Mesendoderm (in vitro differentiated cells): ENCODE results near the gene CENPM.

Source experiments
- DNase-seq: peaks from one replicate; pipeline ENCODE4 v3.0.0; 2013
- H2AK5ac ChIP-seq: 2 replicates; pipeline ENCODE4 v1.6.1; 2013; ENCODE audit warnings: low read length, inconsistent platforms
- H2BK120ac ChIP-seq: 2 replicates; pipeline ENCODE4 v1.6.1; 2013; ENCODE audit warnings: low read depth, mild to moderate bottlenecking, low read length, moderate library complexity, mixed read lengths
- H2BK15ac ChIP-seq: replicated peaks from 2 replicates; pipeline ENCODE4 v1.6.1; 2013; ENCODE audit warnings: low read depth, mild to moderate bottlenecking, moderate library complexity
- H2BK5ac ChIP-seq: 2 replicates; pipeline ENCODE4 v1.6.1; 2013; ENCODE audit warnings: low read length, inconsistent platforms
- H3K18ac ChIP-seq: 2 replicates; pipeline ENCODE4 v1.6.1; 2013; ENCODE audit warnings: mild to moderate bottlenecking, low read length, mixed read lengths
- H3K23ac ChIP-seq: one replicate; pipeline ENCODE4 v1.6.1; 2013; ENCODE audit warnings: low read length
- H3K27ac ChIP-seq: 2 replicates; pipeline ENCODE4 v1.5.1; 2013; ENCODE audit warnings: low read depth, mild to moderate bottlenecking, inconsistent platforms, low read length, moderate library complexity
- H3K27me3 ChIP-seq: 2 replicates; pipeline ENCODE4 v1.6.1; 2013; ENCODE audit warnings: low read length, control low read depth, mild to moderate bottlenecking, inconsistent platforms; ENCODE audit not compliant: insufficient read depth, poor library complexity
- H3K36me3 ChIP-seq: 2 replicates; pipeline ENCODE4 v1.6.1; 2013; ENCODE audit warnings: low read length, inconsistent platforms; ENCODE audit not compliant: control insufficient read depth, insufficient read depth
- H3K4ac ChIP-seq: one replicate; pipeline ENCODE4 v1.6.1; 2013; ENCODE audit warnings: low read depth, mild to moderate bottlenecking, low read length, moderate library complexity
- H3K4me1 ChIP-seq: 2 replicates; pipeline ENCODE4 v1.6.1; 2013; ENCODE audit warnings: low read depth, low read length, inconsistent platforms; ENCODE audit not compliant: control insufficient read depth
- H3K4me2 ChIP-seq: 2 replicates; pipeline ENCODE4 v1.6.1; 2013; ENCODE audit warnings: low read length
- H3K4me3 ChIP-seq: 2 replicates; pipeline ENCODE4 v1.5.1; 2013; ENCODE audit warnings: mild to moderate bottlenecking, low read length
- H3K56ac ChIP-seq: one replicate; pipeline ENCODE4 v1.6.1; 2013; ENCODE audit warnings: low read length
- H3K79me1 ChIP-seq: 2 replicates; pipeline ENCODE4 v1.6.1; 2013; ENCODE audit warnings: low read length, inconsistent platforms
- H3K79me2 ChIP-seq: 2 replicates; pipeline ENCODE4 v1.6.1; 2013; ENCODE audit warnings: mild to moderate bottlenecking, low read length; ENCODE audit not compliant: control insufficient read depth, insufficient read depth
- H3K9ac ChIP-seq: 2 replicates; pipeline ENCODE4 v1.6.1; 2013; ENCODE audit warnings: low read length, inconsistent platforms
- H4K5ac ChIP-seq: one replicate; pipeline ENCODE4 v1.6.1; 2013; ENCODE audit warnings: low read length
- H4K8ac ChIP-seq: one replicate; pipeline ENCODE4 v1.6.1; 2013; ENCODE audit warnings: low read depth, mild to moderate bottlenecking, control low read depth, low read length, moderate library complexity
- WGBS: extraction: QIAGEN DNeasy Blood & Tissue Kit; methylation state at CpG from one replicate; pipeline ENCODE4 v1.1.7; 2013; ENCODE audit warnings: low lambda C conversion rate, missing lambda C conversion rate; ENCODE audit not compliant: insufficient coverage; ENCODE audit errors: extremely low coverage; 5-methylcytosine and 5-hydroxymethylcytosine counted together

CENPM gene

DNA sequence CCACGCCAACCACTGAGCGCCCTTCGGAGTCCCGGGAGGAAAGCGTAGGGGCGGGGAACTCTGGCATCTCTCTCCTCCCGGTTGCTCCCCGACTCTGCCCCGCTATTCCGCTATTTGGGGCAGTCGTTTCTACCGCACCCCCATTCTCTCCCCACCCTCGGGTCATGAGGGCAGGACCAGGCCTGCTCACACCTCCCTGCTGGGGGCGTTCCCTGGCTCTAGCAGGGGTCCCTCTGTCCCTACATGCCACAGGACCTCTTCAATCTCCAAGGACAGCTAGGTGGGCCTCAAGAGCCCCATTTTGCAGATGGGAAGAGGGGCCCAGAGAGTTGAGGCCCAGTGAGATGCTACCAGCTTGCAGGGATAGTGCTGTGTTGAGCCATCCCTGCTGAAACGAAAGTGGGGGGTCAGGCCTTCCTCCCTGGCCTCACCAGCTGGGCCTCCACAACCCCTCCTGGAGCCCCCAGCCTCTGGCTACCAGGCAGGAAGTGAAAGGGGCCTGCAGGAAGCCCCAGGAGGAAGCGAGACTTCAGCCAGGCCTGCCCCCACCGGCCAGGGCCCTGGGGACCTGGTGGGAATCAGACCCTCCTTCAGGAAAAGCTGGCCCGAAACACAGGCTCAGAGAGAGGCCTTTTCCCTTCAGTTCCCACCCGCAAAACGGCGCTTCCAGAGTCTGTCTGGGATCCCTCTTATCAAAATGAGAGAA, 26.5 kb downstream of the CENPM start:
- no peak overlapping the region for H3K27ac ChIP-seq
- WGBS = no CpG with 5 or more reads among the region's 21 CpGs
- H3K9ac ChIP-seq = peak overlapping the region; percentile 4
- H3K18ac ChIP-seq = peak overlapping the region; percentile 23
- no peaks in the 10 kb centered on the region for H3K79me1 ChIP-seq
- no peak overlapping the region for H3K4me3 ChIP-seq
- no peak overlapping the region for H3K4ac ChIP-seq
- no peak overlapping the region for H2BK15ac ChIP-seq
- H3K27me3 ChIP-seq = peaks cover 15% of the 10 kb centered on the region
- H3K4me2 ChIP-seq = no peak overlapping the region
- H3K79me2 ChIP-seq = no peaks in the 10 kb centered on the region
- DNase-seq = no peak
- H2AK5ac ChIP-seq = no peak overlapping the region
- no peak overlapping the region for H4K8ac ChIP-seq
- H3K56ac ChIP-seq = peak overlapping the region; percentile 70
- no peak overlapping the region for H2BK120ac ChIP-seq
- no peak overlapping the region for H2BK5ac ChIP-seq
- H4K5ac ChIP-seq = no peak overlapping the region
- no peak overlapping the region for H3K23ac ChIP-seq
- no peaks in the 10 kb centered on the region for H3K36me3 ChIP-seq
- peaks cover 3% of the 10 kb centered on the region for H3K4me1 ChIP-seq

DNA sequence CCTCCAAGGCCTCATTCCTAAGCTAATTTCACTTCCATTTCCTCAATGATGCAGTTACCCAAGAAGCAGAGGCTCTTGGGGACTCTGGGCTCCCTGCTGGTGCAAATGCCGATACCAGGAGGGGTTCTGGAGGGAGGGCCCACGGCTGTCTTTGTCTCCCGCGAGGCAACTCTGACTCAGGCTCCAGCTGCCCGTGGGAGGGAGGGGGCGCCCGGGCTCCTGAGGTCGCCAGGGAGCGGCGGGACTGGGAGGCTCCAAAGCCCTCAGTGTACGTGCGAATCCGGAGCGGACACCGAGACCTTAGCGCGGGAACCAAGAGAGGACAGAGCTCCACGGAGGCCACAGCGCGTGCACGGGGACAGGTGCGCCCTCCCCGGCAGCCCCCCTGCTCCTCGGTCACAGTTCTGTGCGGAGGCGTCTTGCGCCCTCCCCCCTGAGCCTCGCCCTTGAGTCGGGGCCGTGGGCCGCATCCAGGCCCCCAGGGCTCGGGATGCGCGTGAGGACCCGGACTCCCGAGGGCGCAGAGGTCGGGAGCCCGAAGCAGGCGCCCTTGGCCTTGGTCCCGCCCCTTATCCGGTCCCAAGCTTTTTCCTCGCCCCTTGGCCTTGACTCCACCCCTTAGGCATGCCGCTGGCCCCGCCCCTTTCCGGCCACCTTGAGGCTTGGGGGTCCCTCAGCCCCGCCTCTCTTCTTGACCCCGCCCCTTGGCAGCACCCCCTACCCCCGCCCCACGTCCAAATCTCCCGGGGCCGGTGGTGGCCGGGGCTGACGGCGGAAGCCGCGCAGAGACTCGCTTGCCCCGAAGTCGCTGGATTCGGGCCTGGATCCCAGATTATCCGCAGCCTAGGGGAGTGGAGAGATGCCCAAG, 27.4 kb downstream of the CENPM start:
- no peak overlapping the region for H2BK120ac ChIP-seq
- no peaks in the 10 kb centered on the region for H3K79me2 ChIP-seq
- no peak overlapping the region for H2BK15ac ChIP-seq
- no CpG with 5 or more reads among the region's 62 CpGs for WGBS
- H4K8ac ChIP-seq = no peak overlapping the region
- peak overlapping the region; percentile 83 for H3K56ac ChIP-seq
- no peak overlapping the region for H3K4me3 ChIP-seq
- H3K36me3 ChIP-seq = no peaks in the 10 kb centered on the region
- H3K18ac ChIP-seq = peak overlapping the region; percentile 23
- peak; percentile 82 for DNase-seq
- no peak overlapping the region for H3K4ac ChIP-seq
- peak overlapping the region; percentile 60 for H3K4me2 ChIP-seq
- H3K23ac ChIP-seq = no peak overlapping the region
- H4K5ac ChIP-seq = no peak overlapping the region
- no peak overlapping the region for H2AK5ac ChIP-seq
- H2BK5ac ChIP-seq = no peak overlapping the region
- H3K79me1 ChIP-seq = no peaks in the 10 kb centered on the region
- peaks cover 17% of the 10 kb centered on the region for H3K27me3 ChIP-seq
- H3K9ac ChIP-seq = peak overlapping the region; percentile 48
- no peak overlapping the region for H3K27ac ChIP-seq
- H3K4me1 ChIP-seq = peaks cover 3% of the 10 kb centered on the region

DNA sequence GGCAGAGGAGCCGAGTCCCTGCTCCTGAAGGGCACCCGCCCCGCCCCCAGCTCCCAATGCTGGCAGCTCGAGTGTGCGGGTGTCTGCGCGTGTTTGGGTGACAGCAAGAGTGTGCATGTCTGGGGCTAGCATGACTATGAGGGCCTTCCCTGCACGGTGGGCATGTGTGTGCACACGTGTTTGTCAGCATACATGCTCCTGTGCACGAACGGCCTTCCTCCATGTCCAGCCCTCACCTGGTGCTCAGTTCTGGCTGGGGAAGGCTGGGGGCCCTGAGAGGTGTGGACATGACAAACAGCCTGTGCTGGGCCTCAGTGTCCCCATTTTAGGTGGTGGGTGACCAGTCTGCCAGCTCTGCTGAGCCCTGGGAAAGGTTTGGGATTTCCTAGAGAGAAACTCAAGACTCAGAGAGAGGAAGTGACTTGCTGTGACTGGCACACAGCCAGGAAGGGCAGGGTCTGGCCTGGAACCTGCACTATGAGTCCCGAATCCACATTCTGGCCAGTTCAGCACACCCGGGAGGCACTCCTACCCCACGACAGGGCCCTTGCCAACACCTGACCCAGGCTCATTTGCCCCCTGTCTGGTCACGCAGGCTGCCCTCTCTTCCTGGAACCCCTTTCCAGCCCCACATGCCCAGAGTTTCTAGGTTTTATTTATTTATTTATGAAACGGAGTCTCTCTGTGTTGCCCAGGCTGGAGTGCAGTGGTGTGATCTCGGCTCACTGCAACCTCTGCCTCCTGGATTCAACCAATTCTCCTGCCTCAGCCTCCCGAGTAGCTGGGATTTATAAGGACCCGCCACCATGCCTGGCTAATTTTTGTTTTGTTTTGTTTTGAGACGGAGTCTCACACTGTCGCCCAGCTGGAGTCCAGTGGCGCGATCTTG, 28.8 kb downstream of the CENPM start:
- no peak for DNase-seq
- Histone ChIP-seq H2BK5ac (no peak overlapping the region), H3K27me3 (peaks cover 30% of the 10 kb centered on the region), H4K5ac (no peak overlapping the region), H3K4me1 (peaks cover 3% of the 10 kb centered on the region), H2BK15ac (no peak overlapping the region), H3K23ac (no peak overlapping the region), H3K4ac (no peak overlapping the region), H3K79me1 (no peaks in the 10 kb centered on the region), H4K8ac (no peak overlapping the region), H3K79me2 (no peaks in the 10 kb centered on the region), H2BK120ac (no peak overlapping the region), H3K36me3 (no peaks in the 10 kb centered on the region), H3K18ac (no peak overlapping the region), H3K9ac (no peak overlapping the region), H3K56ac (no peak overlapping the region), H3K4me2 (no peak overlapping the region), H3K4me3 (no peak overlapping the region), H2AK5ac (no peak overlapping the region), H3K27ac (no peak overlapping the region)
- WGBS = no CpG with 5 or more reads among the region's 23 CpGs

DNA sequence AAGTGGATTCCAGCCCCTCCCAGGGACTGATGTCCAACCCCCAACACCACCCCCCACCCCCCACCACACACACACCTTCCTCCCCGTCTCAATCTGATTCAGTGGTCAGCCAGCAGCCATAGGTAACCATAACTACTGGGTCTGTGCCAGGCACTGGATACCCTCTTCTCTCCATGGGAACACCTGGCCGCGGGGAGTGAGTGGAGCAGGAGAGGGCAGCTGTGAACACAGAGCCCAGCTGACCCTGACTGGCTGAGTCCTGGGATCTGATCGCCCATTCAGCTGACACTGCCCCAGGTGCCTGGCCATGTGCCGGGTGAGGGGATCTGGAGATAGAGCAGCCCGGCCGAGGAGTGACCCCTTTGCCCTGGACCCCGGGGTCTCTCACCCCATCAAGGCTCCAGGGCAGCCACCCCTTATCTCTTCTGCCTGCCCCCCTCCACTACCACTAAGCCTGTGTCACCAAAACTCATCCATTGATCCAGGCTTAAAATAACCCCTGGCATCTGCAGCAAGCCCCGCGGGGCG, 29.5 kb downstream of the CENPM start:
- no peak overlapping the region for H2BK15ac ChIP-seq
- no peak overlapping the region for H2BK5ac ChIP-seq
- H3K27ac ChIP-seq = no peak overlapping the region
- H3K4me3 ChIP-seq = no peak overlapping the region
- H2AK5ac ChIP-seq = no peak overlapping the region
- H2BK120ac ChIP-seq = no peak overlapping the region
- peaks cover 37% of the 10 kb centered on the region for H3K27me3 ChIP-seq
- H3K56ac ChIP-seq = no peak overlapping the region
- peaks cover 3% of the 10 kb centered on the region for H3K4me1 ChIP-seq
- H4K8ac ChIP-seq = no peak overlapping the region
- no CpG with 5 or more reads among the region's 11 CpGs for WGBS
- no peak overlapping the region for H3K18ac ChIP-seq
- DNase-seq = no peak
- no peak overlapping the region for H3K9ac ChIP-seq
- H3K79me1 ChIP-seq = no peaks in the 10 kb centered on the region
- H4K5ac ChIP-seq = no peak overlapping the region
- no peak overlapping the region for H3K4me2 ChIP-seq
- no peak overlapping the region for H3K23ac ChIP-seq
- H3K36me3 ChIP-seq = no peaks in the 10 kb centered on the region
- no peak overlapping the region for H3K4ac ChIP-seq
- no peaks in the 10 kb centered on the region for H3K79me2 ChIP-seq

DNA sequence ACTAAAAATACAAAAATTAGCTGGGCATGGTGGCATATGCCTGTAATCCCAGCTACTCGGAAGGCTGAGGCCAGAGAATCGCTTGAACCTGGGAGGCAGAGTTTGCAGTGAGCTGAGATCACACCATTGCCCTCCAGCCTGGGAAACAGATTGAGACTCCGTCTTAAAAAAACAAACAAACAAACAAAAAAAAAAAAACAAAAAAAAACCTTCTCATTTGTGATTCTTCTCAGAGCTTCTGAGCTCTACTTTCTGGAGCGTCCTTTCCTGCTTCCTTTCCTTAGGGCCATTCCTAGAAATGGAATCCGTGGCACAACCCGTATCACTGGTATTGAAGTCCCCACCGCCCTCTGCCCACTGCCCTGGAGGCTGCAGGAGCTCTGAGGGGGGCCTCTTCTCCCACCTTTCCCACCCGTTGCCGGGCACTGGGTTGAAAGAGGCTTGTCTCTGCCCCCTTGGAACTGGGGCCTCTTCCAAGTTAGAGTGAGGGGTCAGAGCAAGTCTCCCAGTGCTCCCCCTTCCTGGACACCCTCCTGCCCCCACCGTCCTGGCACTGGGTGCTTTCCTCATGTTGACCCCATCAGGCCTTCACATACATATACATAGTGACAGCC, 30.1 kb downstream of the CENPM start:
- no peaks in the 10 kb centered on the region for H3K79me2 ChIP-seq
- H4K8ac ChIP-seq = no peak overlapping the region
- H3K23ac ChIP-seq = no peak overlapping the region
- H3K4me1 ChIP-seq = peaks cover 3% of the 10 kb centered on the region
- H3K56ac ChIP-seq = no peak overlapping the region
- H2BK120ac ChIP-seq = no peak overlapping the region
- no peak overlapping the region for H3K18ac ChIP-seq
- no peak overlapping the region for H3K9ac ChIP-seq
- H3K27ac ChIP-seq = no peak overlapping the region
- no peak overlapping the region for H2BK5ac ChIP-seq
- no peak overlapping the region for H2AK5ac ChIP-seq
- no peak overlapping the region for H4K5ac ChIP-seq
- no peaks in the 10 kb centered on the region for H3K79me1 ChIP-seq
- H3K27me3 ChIP-seq = peaks cover 43% of the 10 kb centered on the region
- H3K4ac ChIP-seq = no peak overlapping the region
- no CpG with 5 or more reads among the region's 10 CpGs for WGBS
- H3K36me3 ChIP-seq = no peaks in the 10 kb centered on the region
- no peak overlapping the region for H3K4me3 ChIP-seq
- no peak overlapping the region for H2BK15ac ChIP-seq
- no peak for DNase-seq
- H3K4me2 ChIP-seq = no peak overlapping the region
